Endodermal cell (in vitro differentiated cells): ENCODE data around the gene FOXM1. TPM values are rescaled to one million over a fixed set of nuclear protein-coding genes. Genes with fewer than 3 reads are reported as not detected.
A peak's percentile ranks its signal among the peaks of the same experiment; 100 is the strongest.

Experiments used
- DNase-seq: peaks from one replicate; pipeline ENCODE4 v3.0.0-alpha.2; 2017
- H3K27ac ChIP-seq: 2 replicates; pipeline ENCODE4 v1.5.1; 2013; ENCODE audit warnings: mild to moderate bottlenecking, low read depth, low read length, moderate library complexity
- H3K27me3 ChIP-seq: 2 replicates; pipeline ENCODE4 v1.6.1; 2013; ENCODE audit warnings: mild to moderate bottlenecking, low read length, moderate library complexity; ENCODE audit not compliant: insufficient read depth, control insufficient read depth, poor library complexity, severe bottlenecking
- H3K36me3 ChIP-seq: 2 replicates; pipeline ENCODE4 v1.7.0; 2013; ENCODE audit warnings: mild to moderate bottlenecking, low read length, moderate library complexity; ENCODE audit not compliant: control insufficient read depth, insufficient read depth
- H3K4me1 ChIP-seq: one replicate; pipeline ENCODE4 v1.7.0; 2013; ENCODE audit warnings: low read length; ENCODE audit not compliant: control insufficient read depth, insufficient read depth
- H3K4me3 ChIP-seq: 2 replicates; pipeline ENCODE4 v1.5.1; 2013; ENCODE audit warnings: mild to moderate bottlenecking, low read length, moderate library complexity
- H3K9ac ChIP-seq: 2 replicates; pipeline ENCODE4 v1.6.1; 2013; ENCODE audit warnings: mild to moderate bottlenecking, low read length, moderate library complexity; ENCODE audit not compliant: poor library complexity, severe bottlenecking; ENCODE audit errors: extremely low read depth
- H3K9me3 ChIP-seq: 2 replicates; pipeline ENCODE4 v1.6.1; 2013; ENCODE audit warnings: mild to moderate bottlenecking, low read length, moderate library complexity; ENCODE audit not compliant: control insufficient read depth
- H3K27ac Mint-ChIP-seq: 2 replicates; pipeline ENCODE4 v1.8.0; 2020; ENCODE audit warnings: mixed read lengths
- H3K27me3 Mint-ChIP-seq: 2 replicates; pipeline ENCODE4 v1.8.0; 2021; ENCODE audit warnings: mild to moderate bottlenecking, mixed read lengths; ENCODE audit not compliant: insufficient read depth
- H3K36me3 Mint-ChIP-seq: 2 replicates; pipeline ENCODE4 v1.8.0; 2020; ENCODE audit warnings: low read depth, mixed read lengths
- H3K4me1 Mint-ChIP-seq: 2 replicates; pipeline ENCODE4 v1.8.0; 2020; ENCODE audit warnings: mixed read lengths
- H3K4me3 Mint-ChIP-seq: 2 replicates; pipeline ENCODE4 v1.8.0; 2020; ENCODE audit warnings: mild to moderate bottlenecking, moderate library complexity, mixed read lengths
- H3K9me3 Mint-ChIP-seq: 2 replicates; pipeline ENCODE4 v1.8.0; 2020; ENCODE audit warnings: mild to moderate bottlenecking, mixed read lengths
- CTCF ChIP-seq: fragments of 200-600 bp; sonication (generic); conservative IDR thresholded peaks from 2 replicates; pipeline ENCODE4 v1.5.0; 2021; ENCODE audit warnings: antibody characterized with exemption, mild to moderate bottlenecking
- WGBS, 2 experiments: methylation state at CpG; one replicate each; pipeline versions ENCODE4 v1.1.5 to v1.1.7; 2013; ENCODE audit warnings: missing lambda C conversion rate in 2 of 2, mixed read lengths in 1 of 2; ENCODE audit not compliant: insufficient coverage in 1 of 2, insufficient read length in 1 of 2; 5-methylcytosine and 5-hydroxymethylcytosine counted together
- total RNA-seq, 2 donors: library from RNA; stranded (reverse); fragmentation: NEBNext Ultra II Directional in 1 of 2; extraction: Animal tissue kit (Norgen Biotek cat#: 25700) in 1 of 2; gene quantifications; 2 replicates in 1 of 2; 3 replicates in 1 of 2; pipeline ENCODE4 v1.2.1, GENCODE V29; 2021

The FOXM1 gene
- total RNA-seq, 2 donors from 2014 or later: 93.9 to 147 TPM

GRCh38 chr12:2892246-2892645 is 15.3 kb upstream of the FOXM1 start:
- Mint-ChIP-seq H3K27me3 (no peaks in the 10 kb centered on the region), H3K4me1 (peaks cover 28% of the 10 kb centered on the region), H3K4me3 (peak overlapping the region; percentile 91), H3K36me3 (peaks cover 27% of the 10 kb centered on the region), H3K9me3 (no peaks in the 10 kb centered on the region), H3K27ac (no peak overlapping the region)
- TF ChIP-seq CTCF: peak; percentile 16
- no peak overlapping the region for H3K9ac ChIP-seq
- DNase-seq: no peak
- H3K36me3 ChIP-seq: peaks cover 20% of the 10 kb centered on the region
- H3K4me1 ChIP-seq: no peaks in the 10 kb centered on the region
- H3K27ac ChIP-seq: no peak overlapping the region
- H3K4me3 ChIP-seq: peak overlapping the region; percentile 97
- 89 to 93% methylated on average over 11 to 12 of the region's 12 CpGs for WGBS, 2 experiments
- no peaks in the 10 kb centered on the region for H3K9me3 ChIP-seq
- H3K27me3 ChIP-seq: no peaks in the 10 kb centered on the region

GRCh38 chr12:2891240-2892053 is 14.5 kb upstream of the FOXM1 start:
- Mint-ChIP-seq H3K4me3 (peak overlapping the region; percentile 91), H3K27me3 (no peaks in the 10 kb centered on the region), H3K4me1 (peaks cover 28% of the 10 kb centered on the region), H3K27ac (peak overlapping the region; percentile 94), H3K9me3 (no peaks in the 10 kb centered on the region), H3K36me3 (peaks cover 28% of the 10 kb centered on the region)
- H3K9ac ChIP-seq: peak overlapping the region; percentile 77
- H3K4me3 ChIP-seq: peak overlapping the region; percentile 97
- peak overlapping the region; percentile 89 for H3K27ac ChIP-seq
- H3K27me3 ChIP-seq: no peaks in the 10 kb centered on the region
- H3K36me3 ChIP-seq: peaks cover 26% of the 10 kb centered on the region
- no peaks in the 10 kb centered on the region for H3K4me1 ChIP-seq
- TF ChIP-seq CTCF: no peak
- peak; percentile 88 for DNase-seq
- WGBS, 2 experiments: 30 to 31% methylated on average over 32 to 42 of the region's 42 CpGs
- H3K9me3 ChIP-seq: no peaks in the 10 kb centered on the region

- Histone ChIP-seq H3K4me3 (peak within 1 kb of the TSS; percentile 97), H3K36me3 (peaks cover 35% of the 10 kb centered on the region), H3K9ac (peak within 1 kb of the TSS; percentile 77), H3K4me1 (no peaks in the 10 kb centered on the region), H3K9me3 (no peaks in the 10 kb centered on the region), H3K27me3 (no peaks in the 10 kb centered on the region), H3K27ac (peak within 1 kb of the TSS; percentile 89)
- Mint-ChIP-seq H3K9me3 (no peaks in the 10 kb centered on the region), H3K4me1 (peaks cover 24% of the 10 kb centered on the region), H3K27me3 (no peaks in the 10 kb centered on the region), H3K4me3 (peak within 1 kb of the TSS; percentile 91), H3K36me3 (peaks cover 30% of the 10 kb centered on the region), H3K27ac (peak within 1 kb of the TSS; percentile 94)
- peak; percentile 35 for TF ChIP-seq CTCF
- DNase-seq: peak; percentile 100
- WGBS, 2 experiments: 1 to 3% methylated on average over 26 to 83 of the region's 83 CpGs
Observed at GRCh38 chr12:2890388-2891239, 13.6 kb upstream of the FOXM1 start, which contains the start of gene TULP3. TULP3 (plus strand) TSS chr12:2890891; CDS start chr12:2890948, 57 bp downstream.
